Measurements from ENCODE around the gene TRIM47.

Gene TRIM47

GRCh38 chr17:75917141-75917916, 38.9 kb upstream of the TRIM47 start:
- TF ChIP-seq CTCF (IDR thresholded peaks at IDR 0.05; ENCODE audit: borderline replicate concordance, control extremely low read depth, extremely low read depth, insufficient read depth, missing control alignments): no peak
- no peak for DNase-seq (ENCODE audit: low spot score)
- in situ Hi-C loops (cut with MboI; ENCODE audit: low sequenced_read_pairs, unreplicated experiment): loop anchor here (25.0 kb wide), 1 partner anchor 370 kb away; no protein-coding TSS in a partner anchor

GRCh38 chr17:75915268-75915667, 36.9 kb upstream of the TRIM47 start:
- DNase-seq (ENCODE audit: low spot score): no peak
- in situ Hi-C loops (cut with MboI; ENCODE audit: low sequenced_read_pairs, unreplicated experiment): loop anchor here (25.0 kb wide), 1 partner anchor 372 kb away; no protein-coding TSS in a partner anchor
- TF ChIP-seq CTCF (IDR thresholded peaks at IDR 0.05; ENCODE audit: borderline replicate concordance, control extremely low read depth, extremely low read depth, insufficient read depth, missing control alignments): no peak

GRCh38 chr17:75914643-75915267, 36.4 kb upstream of the TRIM47 start:
- in situ Hi-C loops (cut with MboI; ENCODE audit: low sequenced_read_pairs, unreplicated experiment): loop anchor here (5.0 to 25.0 kb wide), 2 partner anchors 98 to 373 kb away; no protein-coding TSS in a partner anchor
- no peak for DNase-seq (ENCODE audit: low spot score)
- no peak for TF ChIP-seq CTCF (IDR thresholded peaks at IDR 0.05; ENCODE audit: borderline replicate concordance, control extremely low read depth, extremely low read depth, insufficient read depth, missing control alignments)

GRCh38 chr17:75913537-75914210, 35.3 kb upstream of the TRIM47 start:
- no peak for DNase-seq (ENCODE audit: low spot score)
- no peak for TF ChIP-seq CTCF (IDR thresholded peaks at IDR 0.05; ENCODE audit: borderline replicate concordance, control extremely low read depth, extremely low read depth, insufficient read depth, missing control alignments)
- in situ Hi-C loops (cut with MboI; ENCODE audit: low sequenced_read_pairs, unreplicated experiment): loop anchor here (5.0 to 25.0 kb wide), 2 partner anchors 99 to 374 kb away; no protein-coding TSS in a partner anchor

- TF ChIP-seq CTCF (IDR thresholded peaks at IDR 0.05; ENCODE audit: borderline replicate concordance, control extremely low read depth, extremely low read depth, insufficient read depth, missing control alignments): no peak
- no peak for DNase-seq (ENCODE audit: low spot score)
- in situ Hi-C loops (cut with MboI; ENCODE audit: low sequenced_read_pairs, unreplicated experiment): loop anchor here (5.0 to 25.0 kb wide), 2 partner anchors 102 to 377 kb away; no protein-coding TSS in a partner anchor
Measured at GRCh38 chr17:75910699-75911098, 32.3 kb upstream of the TRIM47 start.

- TF ChIP-seq CTCF (IDR thresholded peaks at IDR 0.05; ENCODE audit: borderline replicate concordance, control extremely low read depth, extremely low read depth, insufficient read depth, missing control alignments): no peak
- DNase-seq (ENCODE audit: low spot score): no peak
- in situ Hi-C loops (cut with MboI; ENCODE audit: low sequenced_read_pairs, unreplicated experiment): loop anchor here (5.0 to 25.0 kb wide), 2 partner anchors 102 to 377 kb away; no protein-coding TSS in a partner anchor
Measured at GRCh38 chr17:75909812-75910274, 31.5 kb upstream of the TRIM47 start.
